Hepatocyte (in vitro differentiated cells): ENCODE measurements around the gene AP2S1.

ENCODE experiments used
- EZH2phosphoT487 ChIP-seq: fragments of 200-600 bp; sonication (generic); IDR thresholded peaks from one replicate; pipeline ENCODE4 v1.6.1; 2018; ENCODE audit warnings: antibody characterized with exemption, mild to moderate bottlenecking, low read depth, moderate library complexity; ENCODE audit not compliant: unreplicated experiment, severe bottlenecking
- TF ChIP-seq, protein P1 (sequence below): fragments of 200-600 bp; sonication (generic); IDR thresholded peaks from 2 replicates; pipeline ENCODE4 v1.5.1; 2016; ENCODE audit warnings: antibody characterized with exemption, mild to moderate bottlenecking; ENCODE audit not compliant: poor library complexity

DNA sequence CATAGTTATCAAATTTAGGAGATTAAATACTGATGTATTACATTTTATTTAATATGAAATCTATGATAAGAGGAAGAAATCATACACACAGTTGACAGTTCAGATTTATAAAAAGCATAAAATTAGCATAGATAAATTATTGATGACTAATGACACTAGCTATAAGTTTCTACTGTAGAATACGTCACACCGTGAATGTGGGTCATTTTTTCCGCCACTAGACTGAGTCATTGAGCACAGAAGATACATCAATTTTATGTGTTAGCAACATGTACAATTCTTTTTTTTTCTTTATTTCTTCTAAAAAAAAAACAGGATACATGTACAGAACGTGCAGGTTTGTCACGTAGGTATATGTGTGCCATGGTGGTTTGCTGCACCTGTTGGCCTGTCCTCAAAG is 22.2 kb downstream of the AP2S1 start:
- TF ChIP-seq, protein P1, sequence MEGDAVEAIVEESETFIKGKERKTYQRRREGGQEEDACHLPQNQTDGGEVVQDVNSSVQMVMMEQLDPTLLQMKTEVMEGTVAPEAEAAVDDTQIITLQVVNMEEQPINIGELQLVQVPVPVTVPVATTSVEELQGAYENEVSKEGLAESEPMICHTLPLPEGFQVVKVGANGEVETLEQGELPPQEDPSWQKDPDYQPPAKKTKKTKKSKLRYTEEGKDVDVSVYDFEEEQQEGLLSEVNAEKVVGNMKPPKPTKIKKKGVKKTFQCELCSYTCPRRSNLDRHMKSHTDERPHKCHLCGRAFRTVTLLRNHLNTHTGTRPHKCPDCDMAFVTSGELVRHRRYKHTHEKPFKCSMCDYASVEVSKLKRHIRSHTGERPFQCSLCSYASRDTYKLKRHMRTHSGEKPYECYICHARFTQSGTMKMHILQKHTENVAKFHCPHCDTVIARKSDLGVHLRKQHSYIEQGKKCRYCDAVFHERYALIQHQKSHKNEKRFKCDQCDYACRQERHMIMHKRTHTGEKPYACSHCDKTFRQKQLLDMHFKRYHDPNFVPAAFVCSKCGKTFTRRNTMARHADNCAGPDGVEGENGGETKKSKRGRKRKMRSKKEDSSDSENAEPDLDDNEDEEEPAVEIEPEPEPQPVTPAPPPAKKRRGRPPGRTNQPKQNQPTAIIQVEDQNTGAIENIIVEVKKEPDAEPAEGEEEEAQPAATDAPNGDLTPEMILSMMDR = no peak
- TF ChIP-seq EZH2phosphoT487 = no peak
